HG03457 (cell line): ENCODE data around the gene FOXO1.
A peak's percentile ranks its signal among the peaks of the same experiment; 100 is the strongest.

Source experiments
- ATAC-seq: cut with Tn5 transposase; IDR thresholded peaks from one replicate; pipeline ENCODE4 v1.9.1; 2021; ENCODE audit warnings: moderate number of reproducible peaks; ENCODE audit not compliant: unreplicated experiment

The FOXO1 gene

DNA sequence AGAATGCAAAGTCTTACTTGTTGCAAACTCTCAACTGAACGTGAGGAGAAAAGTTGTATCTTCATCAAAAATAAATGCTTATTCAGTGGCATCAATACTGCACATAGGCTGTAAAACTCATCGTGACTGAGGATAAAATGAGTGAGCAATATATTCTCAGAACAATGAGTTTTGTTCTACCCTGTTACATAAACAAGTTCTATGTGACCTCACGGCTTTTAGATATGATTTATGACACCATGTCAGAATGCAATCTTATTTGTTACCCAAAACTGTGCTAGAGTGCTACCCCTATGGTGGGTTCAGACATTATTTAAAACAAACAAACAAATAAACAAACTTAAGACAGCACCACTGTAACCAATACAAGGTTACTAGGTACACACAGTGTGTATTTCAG lies 55.4 kb downstream of the FOXO1 start:
- ATAC-seq, result no peak

DNA sequence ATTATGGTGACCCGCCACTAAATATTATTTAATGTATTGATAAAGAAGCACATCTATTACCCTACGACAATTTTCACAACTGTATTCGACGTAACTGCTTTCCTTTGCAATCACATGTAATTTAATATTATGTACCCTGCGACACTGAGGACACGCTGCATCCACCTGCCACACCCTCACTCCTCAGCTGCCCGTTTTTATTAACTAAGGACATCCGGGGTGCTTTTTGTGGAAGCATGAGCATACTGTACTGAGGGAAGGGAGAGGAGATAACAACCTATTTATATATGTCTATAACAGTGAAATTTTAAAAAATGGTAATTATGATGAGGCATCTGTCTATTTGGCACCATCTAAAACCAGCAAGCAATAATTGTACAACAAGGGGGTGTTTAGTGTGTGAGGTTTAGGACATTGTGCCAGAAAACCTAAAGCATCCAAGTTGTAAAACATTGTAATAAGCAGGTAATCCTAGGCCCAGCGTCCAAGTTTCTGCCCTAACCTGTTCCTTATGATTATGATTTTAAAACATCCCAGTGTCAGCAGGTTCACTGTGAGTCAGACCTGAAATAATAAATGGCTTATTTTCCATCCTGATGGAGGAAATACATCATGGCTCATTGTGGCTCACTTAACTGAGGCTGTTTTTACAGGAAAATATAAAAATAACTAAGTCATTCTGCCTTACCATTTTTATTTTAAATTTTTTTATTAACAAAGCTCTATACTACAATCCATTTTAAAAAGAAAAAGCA lies 56.3 kb downstream of the FOXO1 start:
- no peak for ATAC-seq

GRCh38 chr13:40608308-40608707 lies 58.1 kb downstream of the FOXO1 start:
- no peak for ATAC-seq

DNA sequence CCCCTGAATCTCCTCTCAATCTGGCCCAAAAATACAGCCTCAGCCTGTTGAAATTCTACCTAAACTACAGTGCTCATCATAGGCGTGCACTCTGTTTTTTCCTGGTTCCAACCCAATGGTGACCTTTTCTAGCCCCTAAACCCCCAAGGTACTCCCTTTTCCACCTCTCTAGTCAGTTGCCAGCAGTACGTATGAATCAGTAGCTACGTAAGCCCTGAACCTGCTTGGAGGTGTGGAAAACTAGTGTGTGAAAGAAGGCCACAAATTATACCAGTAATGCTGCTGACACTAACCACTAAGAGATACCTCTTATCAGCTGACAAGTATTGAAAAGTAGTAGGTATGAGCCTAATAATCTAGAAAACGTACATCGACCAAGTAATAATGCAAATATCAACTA lies 60.9 kb downstream of the FOXO1 start:
- no peak for ATAC-seq

- ATAC-seq, result no peak
These were observed 62.3 kb downstream of the FOXO1 start for GRCh38 chr13:40604135-40604534.

- no peak for ATAC-seq
These were observed 66.2 kb downstream of the FOXO1 start for GRCh38 chr13:40600149-40600751.

GRCh38 chr13:40599747-40600146 lies 66.7 kb downstream of the FOXO1 start:
- ATAC-seq, result no peak

DNA sequence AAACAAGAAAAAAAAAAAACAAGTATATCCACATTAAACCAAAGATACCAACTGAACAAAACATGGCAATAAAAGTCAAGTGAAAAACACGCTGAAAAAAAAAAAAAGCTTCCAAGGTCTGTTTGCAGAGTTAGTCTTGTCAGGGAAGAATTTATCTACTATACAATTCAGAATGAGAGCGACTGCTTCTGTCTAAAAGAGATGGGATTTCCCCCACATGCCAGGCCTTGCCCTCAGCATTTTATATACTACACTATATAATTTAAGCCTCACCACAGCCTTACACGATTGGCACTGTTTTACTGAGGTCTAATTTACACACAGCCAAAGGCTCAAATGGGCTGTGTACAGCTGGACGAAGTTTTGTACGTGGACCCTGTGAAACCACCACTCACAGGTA lies 67.3 kb downstream of the FOXO1 start:
- no peak for ATAC-seq

- no peak for ATAC-seq
These were observed 67.9 kb downstream of the FOXO1 start for GRCh38 chr13:40598569-40598968.

GRCh38 chr13:40597735-40598365 lies 68.6 kb downstream of the FOXO1 start:
- no peak for ATAC-seq

- no peak for ATAC-seq
These were observed 70.0 kb downstream of the FOXO1 start for GRCh38 chr13:40596484-40596883.

DNA sequence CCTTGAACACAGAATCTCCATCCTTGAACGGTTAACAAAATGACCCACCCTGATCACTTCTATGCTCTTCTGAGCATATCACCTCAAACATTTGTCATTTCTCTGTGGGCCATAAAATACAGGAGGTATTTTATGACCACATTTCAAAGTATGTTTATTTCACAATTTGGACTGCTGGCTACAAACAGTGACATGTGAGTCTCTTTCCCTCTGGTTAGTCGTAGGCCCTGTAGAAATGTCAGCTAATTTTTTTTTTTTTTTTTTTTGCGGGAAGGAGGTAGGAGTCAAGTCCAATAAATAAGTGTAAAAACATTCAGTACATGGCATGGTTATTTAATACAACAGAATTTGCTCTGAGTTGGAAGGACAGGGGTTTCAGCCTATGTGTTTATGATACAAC lies 70.7 kb downstream of the FOXO1 start:
- ATAC-seq, result no peak

GRCh38 chr13:40592035-40592434 lies 74.4 kb downstream of the FOXO1 start:
- ATAC-seq, result no peak

DNA sequence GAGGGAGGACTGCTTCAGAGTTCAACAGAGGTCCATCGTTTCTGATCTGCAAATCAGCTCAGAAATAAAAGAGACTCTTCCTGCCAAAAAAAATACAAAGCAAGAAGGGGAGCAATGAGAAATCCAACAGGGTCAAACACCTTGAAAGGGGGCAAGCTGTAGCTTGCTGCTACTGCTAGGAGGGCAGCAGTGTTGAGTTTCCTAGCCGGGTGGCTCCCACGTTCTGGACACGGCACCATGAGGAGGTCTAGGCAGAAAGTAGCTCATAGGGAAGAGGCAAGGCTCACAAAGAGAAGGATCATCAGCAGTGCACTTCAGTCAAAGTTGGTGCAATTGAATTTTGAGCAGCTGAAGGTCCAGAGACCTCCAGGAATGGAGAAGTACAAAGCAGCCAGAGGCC lies 75.3 kb downstream of the FOXO1 start:
- no peak for ATAC-seq

DNA sequence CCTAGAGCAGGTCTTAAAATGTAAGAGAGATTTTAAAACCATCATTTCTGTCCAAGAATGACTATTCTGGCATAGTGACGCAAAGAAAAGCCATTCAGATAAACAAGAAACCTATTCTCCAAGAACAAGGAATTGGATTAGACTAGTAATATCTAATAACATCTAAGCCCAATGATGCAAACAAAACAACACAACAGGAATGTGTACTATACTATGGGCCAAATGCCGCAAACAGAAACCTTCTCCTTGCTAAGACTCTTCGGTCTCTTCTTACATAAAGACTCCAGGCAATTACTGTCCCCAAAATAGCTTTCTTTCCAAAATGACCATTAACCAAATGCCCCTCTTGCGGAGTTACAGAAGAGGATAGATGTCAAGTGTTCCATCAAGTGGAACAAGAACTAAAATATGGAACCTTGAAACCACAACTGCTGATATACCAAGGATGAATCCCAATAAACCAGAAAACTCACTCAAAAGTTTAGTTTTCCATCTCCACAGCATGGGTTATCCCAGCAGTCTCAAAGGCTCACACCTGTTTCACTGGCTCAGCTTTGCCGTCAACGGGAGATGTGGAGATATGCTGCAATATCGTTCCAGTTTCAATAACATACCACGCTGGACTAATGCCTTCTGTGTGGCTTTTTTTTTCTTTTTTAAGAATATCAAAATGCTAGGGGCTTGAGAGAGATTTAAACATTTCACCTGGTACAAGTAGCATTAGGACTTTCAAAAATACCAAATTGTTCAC lies 76.2 kb downstream of the FOXO1 start:
- no peak for ATAC-seq

GRCh38 chr13:40589285-40590109 lies 76.9 kb downstream of the FOXO1 start:
- ATAC-seq, result peak; percentile 85

- ATAC-seq, result no peak
These were observed 78.3 kb downstream of the FOXO1 start for GRCh38 chr13:40588101-40588500.

DNA sequence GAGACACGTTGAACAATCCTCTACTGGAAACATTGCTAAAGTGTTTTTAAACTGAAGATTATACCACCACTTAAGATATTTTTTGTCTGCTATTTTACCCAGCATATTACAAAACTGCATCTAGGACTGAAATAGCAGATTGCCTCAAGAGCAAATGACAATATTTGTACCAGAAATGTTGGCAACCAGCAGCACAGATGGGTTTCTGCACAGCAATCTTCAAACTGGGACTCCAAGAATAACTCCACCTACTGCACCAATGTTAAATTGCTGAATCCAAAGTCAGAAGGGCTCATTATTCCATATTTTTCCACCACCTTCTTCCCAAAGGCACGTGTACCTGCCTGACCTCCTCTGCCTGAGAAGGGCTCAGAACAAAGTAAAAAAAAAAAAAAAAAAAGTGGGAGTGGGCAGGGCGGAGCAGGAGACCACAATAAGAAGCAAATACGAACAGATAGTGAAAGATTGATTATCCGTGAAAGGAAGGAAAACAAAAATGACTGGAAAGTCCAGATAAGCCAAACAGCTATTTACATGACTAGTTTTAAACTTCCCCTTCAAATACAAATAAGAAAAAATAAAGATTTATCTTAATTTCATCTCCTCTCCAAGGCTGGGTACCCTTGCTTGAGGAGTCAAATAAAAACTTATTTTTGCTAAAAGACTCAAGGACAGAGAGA lies 79.4 kb downstream of the FOXO1 start:
- no peak for ATAC-seq

- ATAC-seq, result no peak
These were observed 80.5 kb downstream of the FOXO1 start for GRCh38 chr13:40585911-40586471.

GRCh38 chr13:40583738-40584137 lies 82.7 kb downstream of the FOXO1 start:
- no peak for ATAC-seq
